ENCODE measurements around the gene FBXL17.

GRCh38 chr5:108387758-108388157 lies 5.9 kb upstream of the FBXL17 start:
- TF ChIP-seq CTCF (IDR thresholded peaks at IDR 0.05; ENCODE audit: borderline replicate concordance, extremely low read depth, low read length, poor library complexity, severe bottlenecking) (no peak), EZH2 (IDR thresholded peaks at IDR 0.05; ENCODE audit: borderline replicate concordance, low read depth, low read length, severe bottlenecking) (no peak)

Measured in DND-41 (cell line).